Measurements from ENCODE around the gene CTNNA2.
"Not testable (repeated sequence)": the region's sequence is repeated elsewhere in the genome, so short reads cannot be mapped to it uniquely, and the experiment has no call there.

CTNNA2 gene

GRCh38 chr2:80070587-80070986 is 557.7 kb downstream of the CTNNA2 start:
- no peak overlapping the region for H3K27ac ChIP-seq (ENCODE audit: low read length)
- H3K9ac ChIP-seq (ENCODE audit: low read length): no peak overlapping the region
- no peaks in the 10 kb centered on the region for H3K9me3 ChIP-seq (ENCODE audit: control insufficient read depth, low read depth, low read length)
- H3K27me3 ChIP-seq (ENCODE audit: control insufficient read depth, insufficient read depth, low read length): no peaks in the 10 kb centered on the region
- H3K36me3 ChIP-seq (ENCODE audit: control insufficient read depth, low read depth, low read length): no peaks in the 10 kb centered on the region
- no peak overlapping the region for H3K4me3 ChIP-seq (ENCODE audit: low read length)
- H3K4me1 ChIP-seq (ENCODE audit: control insufficient read depth, low read depth, low read length): no peaks in the 10 kb centered on the region

GRCh38 chr2:80071941-80072340 is 559.1 kb downstream of the CTNNA2 start:
- Histone ChIP-seq H3K27ac (ENCODE audit: low read length) (no peak overlapping the region), H3K9me3 (ENCODE audit: control insufficient read depth, low read depth, low read length) (no peaks in the 10 kb centered on the region), H3K36me3 (ENCODE audit: control insufficient read depth, low read depth, low read length) (no peaks in the 10 kb centered on the region), H3K4me3 (ENCODE audit: low read length) (no peak overlapping the region), H3K9ac (ENCODE audit: low read length) (no peak overlapping the region), H3K27me3 (ENCODE audit: control insufficient read depth, insufficient read depth, low read length) (no peaks in the 10 kb centered on the region), H3K4me1 (ENCODE audit: control insufficient read depth, low read depth, low read length) (no peaks in the 10 kb centered on the region)

GRCh38 chr2:80073134-80073561 is 560.3 kb downstream of the CTNNA2 start:
- no peak overlapping the region for H3K27ac ChIP-seq (ENCODE audit: low read length)
- no peak overlapping the region for H3K9ac ChIP-seq (ENCODE audit: low read length)
- H3K4me1 ChIP-seq (ENCODE audit: control insufficient read depth, low read depth, low read length): no peaks in the 10 kb centered on the region
- no peaks in the 10 kb centered on the region for H3K36me3 ChIP-seq (ENCODE audit: control insufficient read depth, low read depth, low read length)
- H3K27me3 ChIP-seq (ENCODE audit: control insufficient read depth, insufficient read depth, low read length): no peaks in the 10 kb centered on the region
- H3K9me3 ChIP-seq (ENCODE audit: control insufficient read depth, low read depth, low read length): no peaks in the 10 kb centered on the region
- H3K4me3 ChIP-seq (ENCODE audit: low read length): no peak overlapping the region

- no peaks in the 10 kb centered on the region for H3K9me3 ChIP-seq (ENCODE audit: control insufficient read depth, low read depth, low read length)
- no peak overlapping the region for H3K27ac ChIP-seq (ENCODE audit: low read length)
Observed at GRCh38 chr2:80074321-80075070, 561.6 kb downstream of the CTNNA2 start.

GRCh38 chr2:80075719-80076118 is 562.9 kb downstream of the CTNNA2 start:
- Histone ChIP-seq H3K36me3 (ENCODE audit: control insufficient read depth, low read depth, low read length) (no peaks in the 10 kb centered on the region), H3K27me3 (ENCODE audit: control insufficient read depth, insufficient read depth, low read length) (no peaks in the 10 kb centered on the region), H3K4me1 (ENCODE audit: control insufficient read depth, low read depth, low read length) (no peaks in the 10 kb centered on the region), H3K9ac (ENCODE audit: low read length) (no peak overlapping the region), H3K27ac (ENCODE audit: low read length) (no peak overlapping the region), H3K4me3 (ENCODE audit: low read length) (no peak overlapping the region), H3K9me3 (ENCODE audit: control insufficient read depth, low read depth, low read length) (no peaks in the 10 kb centered on the region)

More at GRCh38 chr2:80074321-80075070, 561.6 kb downstream of the CTNNA2 start:
- Histone ChIP-seq H3K36me3 (ENCODE audit: control insufficient read depth, low read depth, low read length) (no peaks in the 10 kb centered on the region), H3K27me3 (ENCODE audit: control insufficient read depth, insufficient read depth, low read length) (no peaks in the 10 kb centered on the region), H3K9ac (ENCODE audit: low read length) (no peak overlapping the region), H3K4me1 (ENCODE audit: control insufficient read depth, low read depth, low read length) (no peaks in the 10 kb centered on the region), H3K4me3 (ENCODE audit: low read length) (no peak overlapping the region)

- Histone ChIP-seq H3K9ac (ENCODE audit: low read length) (no peak overlapping the region), H3K4me1 (ENCODE audit: control insufficient read depth, low read depth, low read length) (no peaks in the 10 kb centered on the region), H3K36me3 (ENCODE audit: control insufficient read depth, low read depth, low read length) (no peaks in the 10 kb centered on the region), H3K27ac (ENCODE audit: low read length) (no peak overlapping the region), H3K27me3 (ENCODE audit: control insufficient read depth, insufficient read depth, low read length) (no peaks in the 10 kb centered on the region), H3K9me3 (ENCODE audit: control insufficient read depth, low read depth, low read length) (no peaks in the 10 kb centered on the region), H3K4me3 (ENCODE audit: low read length) (no peak overlapping the region)
Observed at GRCh38 chr2:80078290-80079036, 565.6 kb downstream of the CTNNA2 start.

- Histone ChIP-seq H3K4me1 (ENCODE audit: control insufficient read depth, low read depth, low read length) (no peaks in the 10 kb centered on the region), H3K27ac (ENCODE audit: low read length) (no peak overlapping the region), H3K27me3 (ENCODE audit: control insufficient read depth, insufficient read depth, low read length) (no peaks in the 10 kb centered on the region), H3K9ac (ENCODE audit: low read length) (no peak overlapping the region), H3K4me3 (ENCODE audit: low read length) (no peak overlapping the region), H3K9me3 (ENCODE audit: control insufficient read depth, low read depth, low read length) (no peaks in the 10 kb centered on the region), H3K36me3 (ENCODE audit: control insufficient read depth, low read depth, low read length) (no peaks in the 10 kb centered on the region)
Observed at GRCh38 chr2:80080957-80081356, 568.1 kb downstream of the CTNNA2 start.

GRCh38 chr2:80086831-80087230 is 574.0 kb downstream of the CTNNA2 start:
- Histone ChIP-seq H3K27ac (ENCODE audit: low read length) (no peak overlapping the region), H3K27me3 (ENCODE audit: control insufficient read depth, insufficient read depth, low read length) (no peaks in the 10 kb centered on the region), H3K4me1 (ENCODE audit: control insufficient read depth, low read depth, low read length) (peaks cover 9% of the 10 kb centered on the region), H3K4me3 (ENCODE audit: low read length) (no peak overlapping the region), H3K36me3 (ENCODE audit: control insufficient read depth, low read depth, low read length) (no peaks in the 10 kb centered on the region), H3K9me3 (ENCODE audit: control insufficient read depth, low read depth, low read length) (no peaks in the 10 kb centered on the region), H3K9ac (ENCODE audit: low read length) (no peak overlapping the region)

- Histone ChIP-seq H3K27ac (ENCODE audit: low read length) (no peak overlapping the region), H3K4me1 (ENCODE audit: control insufficient read depth, low read depth, low read length) (peaks cover 9% of the 10 kb centered on the region), H3K27me3 (ENCODE audit: control insufficient read depth, insufficient read depth, low read length) (no peaks in the 10 kb centered on the region), H3K36me3 (ENCODE audit: control insufficient read depth, low read depth, low read length) (no peaks in the 10 kb centered on the region), H3K4me3 (ENCODE audit: low read length) (no peak overlapping the region), H3K9me3 (ENCODE audit: control insufficient read depth, low read depth, low read length) (no peaks in the 10 kb centered on the region), H3K9ac (ENCODE audit: low read length) (no peak overlapping the region)
Observed at GRCh38 chr2:80091237-80091636, 578.4 kb downstream of the CTNNA2 start.

- no peaks in the 10 kb centered on the region for H3K36me3 ChIP-seq (ENCODE audit: control insufficient read depth, low read depth, low read length)
- H3K9ac ChIP-seq (ENCODE audit: low read length): no peak overlapping the region
- no peaks in the 10 kb centered on the region for H3K9me3 ChIP-seq (ENCODE audit: control insufficient read depth, low read depth, low read length)
- no peak overlapping the region for H3K27ac ChIP-seq (ENCODE audit: low read length)
- H3K27me3 ChIP-seq (ENCODE audit: control insufficient read depth, insufficient read depth, low read length): no peaks in the 10 kb centered on the region
- no peak overlapping the region for H3K4me3 ChIP-seq (ENCODE audit: low read length)
- H3K4me1 ChIP-seq (ENCODE audit: control insufficient read depth, low read depth, low read length): peaks cover 1% of the 10 kb centered on the region
Observed at GRCh38 chr2:80092474-80092873, 579.6 kb downstream of the CTNNA2 start.

GRCh38 chr2:80098503-80098902 is 585.7 kb downstream of the CTNNA2 start:
- H3K4me3 ChIP-seq (ENCODE audit: low read length); H3K36me3 ChIP-seq (ENCODE audit: control insufficient read depth, low read depth, low read length); H3K27ac ChIP-seq (ENCODE audit: low read length); H3K9ac ChIP-seq (ENCODE audit: low read length); H3K27me3 ChIP-seq (ENCODE audit: control insufficient read depth, insufficient read depth, low read length); H3K4me1 ChIP-seq (ENCODE audit: control insufficient read depth, low read depth, low read length); H3K9me3 ChIP-seq (ENCODE audit: control insufficient read depth, low read depth, low read length): not testable (repeated sequence)

GRCh38 chr2:80102026-80102425 is 589.2 kb downstream of the CTNNA2 start:
- Histone ChIP-seq H3K4me1 (ENCODE audit: control insufficient read depth, low read depth, low read length) (no peaks in the 10 kb centered on the region), H3K9me3 (ENCODE audit: control insufficient read depth, low read depth, low read length) (no peaks in the 10 kb centered on the region), H3K27me3 (ENCODE audit: control insufficient read depth, insufficient read depth, low read length) (no peaks in the 10 kb centered on the region), H3K4me3 (ENCODE audit: low read length) (no peak overlapping the region), H3K9ac (ENCODE audit: low read length) (no peak overlapping the region), H3K36me3 (ENCODE audit: control insufficient read depth, low read depth, low read length) (no peaks in the 10 kb centered on the region), H3K27ac (ENCODE audit: low read length) (no peak overlapping the region)
